NCI-H2227 treated with DMSO at 0.1 percent for 48 hours (cell line): ENCODE data around the gene TRPM2.
"Not testable (repeated sequence)": the region's sequence is repeated elsewhere in the genome, so short reads cannot be mapped to it uniquely, and the experiment has no call there.

Experiments
- DNase-seq: peaks from one replicate; lab custom pipeline; 2025; lab: John Stamatoyannopoulos, UW

Gene TRPM2

GRCh38 chr21:44415073-44416025 lies 61.9 kb downstream of the TRPM2 start:
- DNase-seq: no peak

GRCh38 chr21:44416193-44416592 lies 62.8 kb downstream of the TRPM2 start:
- DNase-seq: no peak

- not testable (repeated sequence) for DNase-seq
Observed at GRCh38 chr21:44417621-44418107, 64.2 kb downstream of the TRPM2 start.

- no peak for DNase-seq
Observed at GRCh38 chr21:44418108-44418875, 64.9 kb downstream of the TRPM2 start.

- DNase-seq: no peak
Observed at GRCh38 chr21:44418876-44419230, 65.4 kb downstream of the TRPM2 start.

- DNase-seq: no peak
Observed at GRCh38 chr21:44419679-44420078, 66.3 kb downstream of the TRPM2 start.

GRCh38 chr21:44420416-44421205 lies 67.2 kb downstream of the TRPM2 start:
- DNase-seq: no peak

- DNase-seq: no peak
Observed at GRCh38 chr21:44421901-44422840, 68.8 kb downstream of the TRPM2 start.

- no peak for DNase-seq
Observed at GRCh38 chr21:44423312-44423821, 69.9 kb downstream of the TRPM2 start.

- DNase-seq: no peak
Observed at GRCh38 chr21:44423941-44424607, 70.7 kb downstream of the TRPM2 start.

- no peak for DNase-seq
Observed at GRCh38 chr21:44424608-44425306, 71.3 kb downstream of the TRPM2 start.

GRCh38 chr21:44425307-44425894 lies 72.0 kb downstream of the TRPM2 start:
- DNase-seq: no peak

GRCh38 chr21:44425895-44426662 lies 72.7 kb downstream of the TRPM2 start:
- no peak for DNase-seq

- no peak for DNase-seq
Observed at GRCh38 chr21:44426663-44427191, 73.3 kb downstream of the TRPM2 start.

GRCh38 chr21:44427241-44428120 lies 74.1 kb downstream of the TRPM2 start:
- DNase-seq: no peak

GRCh38 chr21:44428281-44428960 lies 75.0 kb downstream of the TRPM2 start:
- no peak for DNase-seq
